SK-N-SH treated with all-trans-retinoic acid at 6 μM for 48 hours (cell line): ENCODE data around the gene PALMD.

ENCODE experiments used
- ATAC-seq: fragments of 200-7000 bp; cut with Tn5 transposase; 3 replicates; pipeline ENCODE4 v1.9.1; 2020; ENCODE audit warnings: mild to moderate bottlenecking, moderate library complexity
- ARNTL ChIP-seq: fragments of 450-650 bp; formaldehyde crosslinking; IDR thresholded peaks from 2 replicates; pipeline ENCODE4 v1.5.0; 2020; ENCODE audit warnings: low read depth, mild to moderate bottlenecking, moderate library complexity, borderline replicate concordance
- BACH2 ChIP-seq: fragments of 250-450 bp; sonication (Bioruptor Pico); IDR thresholded peaks from 2 replicates; pipeline ENCODE4 v1.9.0; 2021; ENCODE audit warnings: mild to moderate bottlenecking, borderline replicate concordance
- CSDC2 ChIP-seq: fragments of 250-450 bp; sonication (Bioruptor Pico); IDR thresholded peaks from 2 replicates; pipeline ENCODE4 v1.5.0; 2020; ENCODE audit warnings: mild to moderate bottlenecking, moderate library complexity
- ESRRG ChIP-seq: fragments of 250-450 bp; sonication (Bioruptor Pico); IDR thresholded peaks from 2 replicates; pipeline ENCODE4 v1.6.1; 2021; ENCODE audit warnings: mild to moderate bottlenecking
- GLIS3 ChIP-seq: fragments of 250-450 bp; sonication (Bioruptor Pico); IDR thresholded peaks from 2 replicates; pipeline ENCODE4 v1.5.0; 2020; ENCODE audit warnings: mild to moderate bottlenecking, moderate library complexity
- ISL1 ChIP-seq: fragments of 250-450 bp; sonication (Bioruptor Pico); IDR thresholded peaks from 2 replicates; pipeline ENCODE4 v2.1.2; 2022; ENCODE audit warnings: mild to moderate bottlenecking, moderate library complexity
- OSR1 ChIP-seq: fragments of 250-450 bp; sonication (Bioruptor Pico); IDR thresholded peaks from 2 replicates; pipeline ENCODE4 v1.8.0; 2022; ENCODE audit warnings: moderate library complexity, mild to moderate bottlenecking, inconsistent platforms
- PPARA ChIP-seq: fragments of 250-450 bp; sonication (Bioruptor Pico); IDR thresholded peaks from 2 replicates; pipeline ENCODE4 v1.5.0; 2020; ENCODE audit warnings: mild to moderate bottlenecking, borderline replicate concordance
- RARB ChIP-seq: fragments of 250-450 bp; sonication (Bioruptor Pico); IDR thresholded peaks from 2 replicates; pipeline ENCODE4 v1.8.0; 2021; ENCODE audit warnings: mild to moderate bottlenecking, moderate library complexity
- SNAI2 ChIP-seq: fragments of 250-450 bp; sonication (Bioruptor Pico); IDR thresholded peaks from 2 replicates; pipeline ENCODE4 v1.5.0; 2020; ENCODE audit warnings: mild to moderate bottlenecking, moderate library complexity
- TCF4 ChIP-seq: fragments of 250-450 bp; sonication (Bioruptor Pico); IDR thresholded peaks from 2 replicates; pipeline ENCODE4 v1.8.0; 2021; ENCODE audit warnings: mild to moderate bottlenecking, moderate library complexity, borderline replicate concordance
- TOX ChIP-seq: fragments of 250-450 bp; sonication (Bioruptor Pico); IDR thresholded peaks from 2 replicates; pipeline ENCODE4 v1.8.0; 2021; ENCODE audit warnings: mild to moderate bottlenecking, moderate library complexity, borderline replicate concordance
- ZC3H10 ChIP-seq: fragments of 250-450 bp; sonication (Bioruptor Pico); IDR thresholded peaks from 2 replicates; pipeline ENCODE4 v1.5.1; 2021; ENCODE audit warnings: mild to moderate bottlenecking, moderate library complexity
- ZFP3 ChIP-seq: fragments of 250-450 bp; sonication (Bioruptor Pico); IDR thresholded peaks from 2 replicates; pipeline ENCODE4 v1.5.0; 2020; ENCODE audit warnings: mild to moderate bottlenecking, moderate library complexity
- ZFP30 ChIP-seq: fragments of 450-650 bp; formaldehyde crosslinking; IDR thresholded peaks from 2 replicates; pipeline ENCODE4 v1.5.0; 2022; ENCODE audit warnings: mild to moderate bottlenecking, moderate library complexity
- ZNF565 ChIP-seq: fragments of 450-650 bp; formaldehyde crosslinking; conservative IDR thresholded peaks from 2 replicates; pipeline ENCODE4 v1.5.0; 2020; ENCODE audit warnings: low read depth, mild to moderate bottlenecking, moderate library complexity
- ZNF70 ChIP-seq: fragments of 450-650 bp; formaldehyde crosslinking; IDR thresholded peaks from 2 replicates; pipeline ENCODE4 v1.5.0; 2020; ENCODE audit warnings: mild to moderate bottlenecking, moderate library complexity
- ZNF8 ChIP-seq: fragments of 450-650 bp; formaldehyde crosslinking; IDR thresholded peaks from 2 replicates; pipeline ENCODE4 v1.5.0; 2020; ENCODE audit warnings: mild to moderate bottlenecking, moderate library complexity
- TF ChIP-seq, protein P1 (sequence below): fragments of 250-450 bp; sonication (Bioruptor Pico); IDR thresholded peaks from 2 replicates; pipeline ENCODE4 v1.5.1; 2021; ENCODE audit warnings: mild to moderate bottlenecking, moderate library complexity
- TF ChIP-seq, protein P2 (sequence below): fragments of 250-450 bp; sonication (Bioruptor Pico); IDR thresholded peaks from 2 replicates; pipeline ENCODE4 v1.5.1; 2020; ENCODE audit warnings: low read depth, mild to moderate bottlenecking, moderate library complexity
- TF ChIP-seq, protein P3 (sequence below): fragments of 250-450 bp; sonication (Bioruptor Pico); IDR thresholded peaks from 2 replicates; pipeline ENCODE4 v1.8.0; 2021; ENCODE audit warnings: low read depth, mild to moderate bottlenecking, moderate library complexity, borderline replicate concordance
- TF ChIP-seq, protein P4 (sequence below): fragments of 250-450 bp; sonication (Bioruptor Pico); IDR thresholded peaks from 2 replicates; pipeline ENCODE4 v1.5.0; 2020; ENCODE audit warnings: mild to moderate bottlenecking, moderate library complexity

The PALMD gene, protein sequence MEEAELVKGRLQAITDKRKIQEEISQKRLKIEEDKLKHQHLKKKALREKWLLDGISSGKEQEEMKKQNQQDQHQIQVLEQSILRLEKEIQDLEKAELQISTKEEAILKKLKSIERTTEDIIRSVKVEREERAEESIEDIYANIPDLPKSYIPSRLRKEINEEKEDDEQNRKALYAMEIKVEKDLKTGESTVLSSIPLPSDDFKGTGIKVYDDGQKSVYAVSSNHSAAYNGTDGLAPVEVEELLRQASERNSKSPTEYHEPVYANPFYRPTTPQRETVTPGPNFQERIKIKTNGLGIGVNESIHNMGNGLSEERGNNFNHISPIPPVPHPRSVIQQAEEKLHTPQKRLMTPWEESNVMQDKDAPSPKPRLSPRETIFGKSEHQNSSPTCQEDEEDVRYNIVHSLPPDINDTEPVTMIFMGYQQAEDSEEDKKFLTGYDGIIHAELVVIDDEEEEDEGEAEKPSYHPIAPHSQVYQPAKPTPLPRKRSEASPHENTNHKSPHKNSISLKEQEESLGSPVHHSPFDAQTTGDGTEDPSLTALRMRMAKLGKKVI

DNA sequence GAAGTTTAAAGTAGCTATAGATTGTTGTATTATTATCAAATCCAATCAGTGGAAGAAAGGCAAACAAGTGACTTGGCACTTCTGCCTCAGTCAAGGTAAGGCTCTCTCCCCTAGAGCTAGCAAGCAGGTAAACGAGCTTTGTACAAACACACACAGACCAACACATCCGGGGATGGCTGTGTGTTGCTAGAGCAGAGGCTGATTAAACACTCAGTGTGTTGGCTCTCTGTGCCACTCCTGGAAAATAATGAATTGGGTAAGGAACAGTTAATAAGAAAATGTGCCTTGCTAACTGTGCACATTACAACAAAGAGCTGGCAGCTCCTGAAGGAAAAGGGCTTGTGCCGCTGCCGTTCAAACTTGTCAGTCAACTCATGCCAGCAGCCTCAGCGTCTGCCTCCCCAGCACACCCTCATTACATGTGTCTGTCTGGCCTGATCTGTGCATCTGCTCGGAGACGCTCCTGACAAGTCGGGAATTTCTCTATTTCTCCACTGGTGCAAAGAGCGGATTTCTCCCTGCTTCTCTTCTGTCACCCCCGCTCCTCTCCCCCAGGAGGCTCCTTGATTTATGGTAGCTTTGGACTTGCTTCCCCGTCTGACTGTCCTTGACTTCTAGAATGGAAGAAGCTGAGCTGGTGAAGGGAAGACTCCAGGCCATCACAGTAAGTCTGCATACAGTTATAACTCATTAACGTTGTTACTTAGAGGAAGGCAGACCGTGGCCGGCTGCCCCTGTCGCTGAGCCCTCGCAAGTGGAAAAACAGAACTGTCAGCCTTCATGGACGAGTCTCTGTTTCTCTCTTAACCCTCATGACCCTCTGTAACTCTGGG is at the start of gene PALMD:
PALMD (plus strand) TSS at position 415 of the 833 bp plus-strand sequence; CDS start at position 620, 205 bp downstream.
- ATAC-seq, result peak; percentile 77
- TF ChIP-seq PPARA (CRISPR knock-in tag) (no peak), SNAI2 (0 out of 2 replicates have a peak, but pooled peaks have one; percentile 8), ZFP3 (CRISPR knock-in tag) (0 out of 2 replicates have a peak, but pooled peaks have one; percentile 32), CSDC2 (CRISPR knock-in tag) (no peak), ZNF565 (CRISPR knock-in tag) (no peak)
- TF ChIP-seq, protein P1, sequence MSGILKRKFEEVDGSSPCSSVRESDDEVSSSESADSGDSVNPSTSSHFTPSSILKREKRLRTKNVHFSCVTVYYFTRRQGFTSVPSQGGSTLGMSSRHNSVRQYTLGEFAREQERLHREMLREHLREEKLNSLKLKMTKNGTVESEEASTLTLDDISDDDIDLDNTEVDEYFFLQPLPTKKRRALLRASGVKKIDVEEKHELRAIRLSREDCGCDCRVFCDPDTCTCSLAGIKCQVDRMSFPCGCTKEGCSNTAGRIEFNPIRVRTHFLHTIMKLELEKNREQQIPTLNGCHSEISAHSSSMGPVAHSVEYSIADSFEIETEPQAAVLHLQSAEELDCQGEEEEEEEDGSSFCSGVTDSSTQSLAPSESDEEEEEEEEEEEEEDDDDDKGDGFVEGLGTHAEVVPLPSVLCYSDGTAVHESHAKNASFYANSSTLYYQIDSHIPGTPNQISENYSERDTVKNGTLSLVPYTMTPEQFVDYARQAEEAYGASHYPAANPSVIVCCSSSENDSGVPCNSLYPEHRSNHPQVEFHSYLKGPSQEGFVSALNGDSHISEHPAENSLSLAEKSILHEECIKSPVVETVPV (CRISPR knock-in tag), result no peak

DNA sequence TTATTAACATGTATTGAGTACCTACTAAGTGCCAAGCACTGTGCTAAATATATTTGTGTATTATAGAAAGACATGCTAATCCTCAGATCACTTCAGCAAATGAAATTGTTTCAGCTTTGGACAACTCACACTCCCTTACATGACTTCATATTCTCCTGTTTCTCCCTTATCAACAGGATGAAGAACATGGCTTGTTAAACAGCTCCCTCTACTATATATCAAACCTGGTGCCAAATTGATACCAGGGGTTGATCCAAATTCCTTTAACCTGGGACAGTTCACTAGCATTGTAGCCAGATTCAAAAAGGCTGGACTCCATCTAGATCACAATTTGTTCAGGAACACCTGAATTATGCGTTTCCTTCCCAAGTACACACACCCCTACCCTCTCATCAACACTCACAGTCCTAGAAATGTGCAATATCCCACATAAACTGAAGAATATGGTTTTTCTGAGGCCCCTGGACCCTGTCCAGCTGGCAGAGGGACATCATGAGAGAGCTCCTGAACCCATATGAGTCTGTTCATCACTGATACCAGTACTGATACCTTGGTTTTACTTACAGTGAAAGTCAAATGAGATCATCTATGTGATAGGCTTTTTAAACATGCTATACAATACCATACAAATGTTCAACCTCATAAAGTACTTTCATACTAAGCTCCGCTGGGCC is 47.0 kb upstream of the PALMD start:
- TF ChIP-seq SNAI2 (no peak), ZNF565 (CRISPR knock-in tag) (no peak), GLIS3 (CRISPR knock-in tag) (no peak), ZNF8 (CRISPR knock-in tag) (no peak), ZNF70 (CRISPR knock-in tag) (no peak), CSDC2 (CRISPR knock-in tag) (no peak), TCF4 (CRISPR knock-in tag) (no peak), PPARA (CRISPR knock-in tag) (no peak), ARNTL (CRISPR knock-in tag) (no peak), TOX (CRISPR knock-in tag) (no peak), ESRRG (CRISPR knock-in tag) (no peak), ISL1 (CRISPR knock-in tag) (no peak), ZFP3 (CRISPR knock-in tag) (no peak), RARB (CRISPR knock-in tag) (no peak), OSR1 (CRISPR knock-in tag) (no peak), ZC3H10 (CRISPR knock-in tag) (no peak)
- TF ChIP-seq, protein P2, sequence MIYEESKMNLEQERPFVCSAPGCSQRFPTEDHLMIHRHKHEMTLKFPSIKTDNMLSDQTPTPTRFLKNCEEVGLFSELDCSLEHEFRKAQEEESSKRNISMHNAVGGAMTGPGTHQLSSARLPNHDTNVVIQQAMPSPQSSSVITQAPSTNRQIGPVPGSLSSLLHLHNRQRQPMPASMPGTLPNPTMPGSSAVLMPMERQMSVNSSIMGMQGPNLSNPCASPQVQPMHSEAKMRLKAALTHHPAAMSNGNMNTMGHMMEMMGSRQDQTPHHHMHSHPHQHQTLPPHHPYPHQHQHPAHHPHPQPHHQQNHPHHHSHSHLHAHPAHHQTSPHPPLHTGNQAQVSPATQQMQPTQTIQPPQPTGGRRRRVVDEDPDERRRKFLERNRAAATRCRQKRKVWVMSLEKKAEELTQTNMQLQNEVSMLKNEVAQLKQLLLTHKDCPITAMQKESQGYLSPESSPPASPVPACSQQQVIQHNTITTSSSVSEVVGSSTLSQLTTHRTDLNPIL (CRISPR knock-in tag), result no peak
- TF ChIP-seq, protein P3, sequence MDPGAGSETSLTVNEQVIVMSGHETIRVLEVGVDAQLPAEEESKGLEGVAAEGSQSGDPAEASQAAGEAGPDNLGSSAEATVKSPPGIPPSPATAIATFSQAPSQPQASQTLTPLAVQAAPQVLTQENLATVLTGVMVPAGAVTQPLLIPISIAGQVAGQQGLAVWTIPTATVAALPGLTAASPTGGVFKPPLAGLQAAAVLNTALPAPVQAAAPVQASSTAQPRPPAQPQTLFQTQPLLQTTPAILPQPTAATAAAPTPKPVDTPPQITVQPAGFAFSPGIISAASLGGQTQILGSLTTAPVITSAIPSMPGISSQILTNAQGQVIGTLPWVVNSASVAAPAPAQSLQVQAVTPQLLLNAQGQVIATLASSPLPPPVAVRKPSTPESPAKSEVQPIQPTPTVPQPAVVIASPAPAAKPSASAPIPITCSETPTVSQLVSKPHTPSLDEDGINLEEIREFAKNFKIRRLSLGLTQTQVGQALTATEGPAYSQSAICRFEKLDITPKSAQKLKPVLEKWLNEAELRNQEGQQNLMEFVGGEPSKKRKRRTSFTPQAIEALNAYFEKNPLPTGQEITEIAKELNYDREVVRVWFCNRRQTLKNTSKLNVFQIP (CRISPR knock-in tag), result no peak
- TF ChIP-seq, protein P1 (CRISPR knock-in tag), result no peak

DNA sequence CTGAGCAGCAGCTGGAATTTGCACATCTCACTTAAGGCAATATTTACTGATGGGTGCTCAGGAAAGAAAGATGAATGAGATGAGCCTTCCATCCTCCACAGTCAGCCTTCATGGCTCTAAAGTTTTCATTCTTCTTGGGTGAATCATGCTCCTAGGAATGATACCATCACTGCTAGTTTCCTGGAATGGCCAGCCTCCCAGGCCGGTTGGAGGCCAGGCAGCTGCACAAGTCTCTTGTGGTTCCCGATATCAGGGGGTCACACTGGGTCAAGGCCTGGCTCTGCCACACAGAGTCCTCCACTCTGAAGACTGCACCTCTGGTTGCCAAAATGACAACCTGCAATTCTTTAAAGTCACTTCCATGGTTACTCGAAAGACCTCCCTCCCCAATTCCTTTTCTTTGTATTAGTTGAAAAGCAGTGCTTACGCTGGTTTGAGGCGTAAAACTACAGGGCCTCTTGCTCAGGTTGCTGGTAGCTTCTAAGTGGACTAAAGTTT is 46.2 kb upstream of the PALMD start:
- peak; percentile 97 for ATAC-seq
- TF ChIP-seq ZFP3 (CRISPR knock-in tag) (0 out of 2 replicates have a peak, but pooled peaks have one; percentile 75), ZFP30 (CRISPR knock-in tag) (no peak), SNAI2 (peak; percentile 78; the same call in 1 of the 2 replicates), BACH2 (CRISPR knock-in tag) (no peak), ISL1 (CRISPR knock-in tag) (peak; percentile 68), ARNTL (CRISPR knock-in tag) (no peak), GLIS3 (CRISPR knock-in tag) (no peak), ESRRG (CRISPR knock-in tag) (no peak), ZC3H10 (CRISPR knock-in tag) (no peak), OSR1 (CRISPR knock-in tag) (no peak)
- TF ChIP-seq, protein P3 (CRISPR knock-in tag), result no peak
- TF ChIP-seq, protein P4, sequence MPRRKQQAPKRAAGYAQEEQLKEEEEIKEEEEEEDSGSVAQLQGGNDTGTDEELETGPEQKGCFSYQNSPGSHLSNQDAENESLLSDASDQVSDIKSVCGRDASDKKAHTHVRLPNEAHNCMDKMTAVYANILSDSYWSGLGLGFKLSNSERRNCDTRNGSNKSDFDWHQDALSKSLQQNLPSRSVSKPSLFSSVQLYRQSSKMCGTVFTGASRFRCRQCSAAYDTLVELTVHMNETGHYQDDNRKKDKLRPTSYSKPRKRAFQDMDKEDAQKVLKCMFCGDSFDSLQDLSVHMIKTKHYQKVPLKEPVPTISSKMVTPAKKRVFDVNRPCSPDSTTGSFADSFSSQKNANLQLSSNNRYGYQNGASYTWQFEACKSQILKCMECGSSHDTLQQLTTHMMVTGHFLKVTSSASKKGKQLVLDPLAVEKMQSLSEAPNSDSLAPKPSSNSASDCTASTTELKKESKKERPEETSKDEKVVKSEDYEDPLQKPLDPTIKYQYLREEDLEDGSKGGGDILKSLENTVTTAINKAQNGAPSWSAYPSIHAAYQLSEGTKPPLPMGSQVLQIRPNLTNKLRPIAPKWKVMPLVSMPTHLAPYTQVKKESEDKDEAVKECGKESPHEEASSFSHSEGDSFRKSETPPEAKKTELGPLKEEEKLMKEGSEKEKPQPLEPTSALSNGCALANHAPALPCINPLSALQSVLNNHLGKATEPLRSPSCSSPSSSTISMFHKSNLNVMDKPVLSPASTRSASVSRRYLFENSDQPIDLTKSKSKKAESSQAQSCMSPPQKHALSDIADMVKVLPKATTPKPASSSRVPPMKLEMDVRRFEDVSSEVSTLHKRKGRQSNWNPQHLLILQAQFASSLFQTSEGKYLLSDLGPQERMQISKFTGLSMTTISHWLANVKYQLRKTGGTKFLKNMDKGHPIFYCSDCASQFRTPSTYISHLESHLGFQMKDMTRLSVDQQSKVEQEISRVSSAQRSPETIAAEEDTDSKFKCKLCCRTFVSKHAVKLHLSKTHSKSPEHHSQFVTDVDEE (CRISPR knock-in tag), result no peak

More for the DNA sequence above, 47.0 kb upstream of the PALMD start:
- peak; percentile 51 for ATAC-seq
